Fibroblast of lung (primary cell): Measurements from ENCODE around the gene BPIFA2.

Experiments used
- CTCF ChIP-seq, 2 donors: IDR thresholded peaks in 1 of 2; conservative IDR thresholded peaks in 1 of 2; 1 replicate in 1 of 2; 2 replicates in 1 of 2; pipeline ENCODE4 v1.5.1; 2011 to 2012; ENCODE audit warnings: low read length in 2 of 2, control low read depth in 1 of 2, inconsistent platforms in 1 of 2, low read depth in 1 of 2, mild to moderate bottlenecking in 1 of 2
- EZH2 ChIP-seq: IDR thresholded peaks from 2 replicates; pipeline ENCODE4 v1.5.1; 2012; ENCODE audit warnings: low read length, control low read depth, mild to moderate bottlenecking; ENCODE audit errors: missing control alignments

- TF ChIP-seq EZH2 (no peak), CTCF (conservative IDR thresholded peaks at IDR 0.05 in 1 of 2, IDR thresholded peaks at IDR 0.05 in 1 of 2; ENCODE audit: low read depth in 1 of 2, low read length in 2 of 2) (no peak)
These were observed 5.2 kb upstream of the BPIFA2 start for GRCh38 chr20:33162753-33163152.
